Gastroesophageal sphincter (tissue), 4 donors: ENCODE data around the gene CD96. TPM values are rescaled to one million over a fixed set of nuclear protein-coding genes. Genes with fewer than 3 reads are reported as not detected.

Experiments
- ATAC-seq: fragments of 150-250 bp; one replicate; pipeline ENCODE4 v1.9.1; 2016; ENCODE audit warnings: mild to moderate bottlenecking, moderate library complexity
- H3K27ac ChIP-seq, 4 donors: fragments of 200-600 bp; sonication (generic) in 3 of 4; 1 replicate in 3 of 4; 2 replicates in 1 of 4; pipeline ENCODE4 v1.5.1; 2016 to 2019
- H3K27me3 ChIP-seq: fragments of 200-600 bp; sonication (generic); one replicate; pipeline ENCODE4 v1.5.1; 2019
- H3K36me3 ChIP-seq, 2 donors: fragments of 200-600 bp; sonication (generic); one replicate each; pipeline ENCODE4 v1.5.1; 2019; ENCODE audit warnings: control low read depth in 1 of 2
- H3K4me1 ChIP-seq, 3 donors: fragments of 200-600 bp; sonication (generic); 1 replicate in 2 of 3; 2 replicates in 1 of 3; pipeline ENCODE4 v1.5.1; 2016 to 2019; ENCODE audit warnings: control low read depth in 2 of 3
- H3K4me3 ChIP-seq, 2 donors: fragments of 200-600 bp; sonication (generic); one replicate each; pipeline ENCODE4 v1.5.1; 2019; ENCODE audit warnings: mild to moderate bottlenecking in 1 of 2, moderate library complexity in 1 of 2
- H3K9me3 ChIP-seq, 3 donors: fragments of 200-600 bp; sonication (generic); one replicate each; pipeline ENCODE4 v1.5.1; 2017 to 2019; ENCODE audit warnings: control low read depth in 2 of 3
- EP300 ChIP-seq: sonication (generic); formaldehyde crosslinking; IDR thresholded peaks from one replicate; pipeline ENCODE4 v1.6.1; 2017; ENCODE audit warnings: antibody characterized with exemption, mild to moderate bottlenecking
- POLR2A ChIP-seq, 2 donors: fragments of 450-650 bp; IDR thresholded peaks; one replicate each; pipeline ENCODE4 v1.6.1; 2017; ENCODE audit warnings: antibody characterized with exemption in 2 of 2, mild to moderate bottlenecking in 2 of 2, moderate library complexity in 1 of 2
- POLR2AphosphoS5 ChIP-seq: sonication (generic); formaldehyde crosslinking; IDR thresholded peaks from one replicate; pipeline ENCODE4 v1.6.1; 2017; ENCODE audit warnings: antibody characterized with exemption
- WGBS, 2 donors: methylation state at CpG; one replicate each; pipeline ENCODE4 v1.1.5; 2018; ENCODE audit warnings: low coverage in 1 of 2; 5-methylcytosine and 5-hydroxymethylcytosine counted together
- total RNA-seq, 4 donors: library from RNA; depleted of rRNA; stranded (reverse); fragments of >200 nt; gene quantifications; one replicate each; pipeline ENCODE4 v1.1.0, GENCODE V29; 2016
- TF ChIP-seq, protein P1 (sequence below), 4 experiments: fragments of 200-600 bp in 2 of 4; fragments of 450-650 bp in 2 of 4; sonication (generic) in 1 of 4; IDR thresholded peaks; one replicate each; pipeline ENCODE4 v1.5.1; 2017 to 2019; ENCODE audit warnings: antibody characterized with exemption in 4 of 4, mild to moderate bottlenecking in 2 of 4, moderate library complexity in 2 of 4

CD96 gene
- total RNA-seq, 4 donors from 2014 or later = 0.19 to 1.2 (median 1.0) TPM

GRCh38 chr3:111700054-111700453, 158.1 kb downstream of the CD96 start:
- Histone ChIP-seq H3K36me3 (no peaks in the 10 kb centered on the region), H3K4me3 (no peak overlapping the region), H3K27ac (no peak overlapping the region), H3K9me3 (no peaks in the 10 kb centered on the region), H3K4me1 (no peaks in the 10 kb centered on the region), H3K27me3 (no peaks in the 10 kb centered on the region)
- no peak for TF ChIP-seq EP300
- TF ChIP-seq POLR2AphosphoS5 = no peak
- no peak for TF ChIP-seq POLR2A (IDR thresholded peaks at IDR 0.05)
- TF ChIP-seq, protein P1, sequence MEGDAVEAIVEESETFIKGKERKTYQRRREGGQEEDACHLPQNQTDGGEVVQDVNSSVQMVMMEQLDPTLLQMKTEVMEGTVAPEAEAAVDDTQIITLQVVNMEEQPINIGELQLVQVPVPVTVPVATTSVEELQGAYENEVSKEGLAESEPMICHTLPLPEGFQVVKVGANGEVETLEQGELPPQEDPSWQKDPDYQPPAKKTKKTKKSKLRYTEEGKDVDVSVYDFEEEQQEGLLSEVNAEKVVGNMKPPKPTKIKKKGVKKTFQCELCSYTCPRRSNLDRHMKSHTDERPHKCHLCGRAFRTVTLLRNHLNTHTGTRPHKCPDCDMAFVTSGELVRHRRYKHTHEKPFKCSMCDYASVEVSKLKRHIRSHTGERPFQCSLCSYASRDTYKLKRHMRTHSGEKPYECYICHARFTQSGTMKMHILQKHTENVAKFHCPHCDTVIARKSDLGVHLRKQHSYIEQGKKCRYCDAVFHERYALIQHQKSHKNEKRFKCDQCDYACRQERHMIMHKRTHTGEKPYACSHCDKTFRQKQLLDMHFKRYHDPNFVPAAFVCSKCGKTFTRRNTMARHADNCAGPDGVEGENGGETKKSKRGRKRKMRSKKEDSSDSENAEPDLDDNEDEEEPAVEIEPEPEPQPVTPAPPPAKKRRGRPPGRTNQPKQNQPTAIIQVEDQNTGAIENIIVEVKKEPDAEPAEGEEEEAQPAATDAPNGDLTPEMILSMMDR (IDR thresholded peaks at IDR 0.05) = no peak
- WGBS, 2 donors = 42 to 60% methylated on average over 2 to 3 of the region's 3 CpGs
- ATAC-seq = no peak

GRCh38 chr3:111701292-111701906, 159.4 kb downstream of the CD96 start:
- Histone ChIP-seq H3K4me1 (no peaks in the 10 kb centered on the region), H3K27ac (no peak overlapping the region), H3K36me3 (no peaks in the 10 kb centered on the region), H3K9me3 (no peaks in the 10 kb centered on the region), H3K27me3 (no peaks in the 10 kb centered on the region), H3K4me3 (no peak overlapping the region)
- TF ChIP-seq EP300 = no peak
- TF ChIP-seq, protein P1 (IDR thresholded peaks at IDR 0.05) = no peak
- no peak for TF ChIP-seq POLR2AphosphoS5
- no peak for ATAC-seq
- WGBS, 2 donors = 92 to 100% methylated on average over 2 of the region's 2 CpGs

Other genes with a start within 250 kb of the CD96 start
- gene ZBED2, start 53.1 kb downstream of the CD96 start, total RNA-seq = under 1 TPM in 1 of 4 donors, not detected in 3; 0.20 TPM
- 1 to 10 TPM in 1 of 4 donors, under 1 TPM in 3; 0.40 to 1.1 (median 0.50) TPM for gene PLCXD2, start 132.5 kb downstream of the CD96 start, total RNA-seq